ENCODE results near the gene CMPK1.

DNA sequence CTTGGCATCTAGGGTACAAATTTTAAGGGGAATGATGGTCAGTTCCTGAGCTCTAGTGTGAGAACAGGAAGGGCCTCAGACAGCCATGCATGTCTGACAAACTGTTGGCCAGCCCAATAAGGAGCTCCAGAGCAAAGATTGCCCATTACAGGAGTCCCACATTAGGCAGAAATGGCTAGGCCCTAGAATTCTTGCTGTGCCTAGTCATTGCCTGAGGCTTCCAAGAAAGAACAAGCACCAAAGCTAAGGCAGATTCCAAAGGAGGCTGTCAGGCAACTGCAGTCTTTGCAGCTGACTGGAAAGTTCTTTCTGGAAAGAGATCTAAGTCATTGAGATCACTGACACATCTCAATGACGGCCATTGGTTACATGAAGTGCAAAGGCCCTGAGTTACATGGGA is 15.7 kb upstream of the CMPK1 start:
- no peak for TF ChIP-seq CTCF (optimal IDR thresholded peaks at IDR 0.05 in 1 of 3, IDR thresholded peaks at IDR 0.05 in 1 of 3, conservative IDR thresholded peaks at IDR 0.05 in 1 of 3; ENCODE audit: extremely low read depth in 1 of 3, insufficient read depth in 2 of 3, low read length in 3 of 3)
- no peak for TF ChIP-seq EZH2 (IDR thresholded peaks at IDR 0.05; ENCODE audit: low read length)
